IPS DF 6.9 (cell line): ENCODE data around the gene TBX4.

Source experiments
- DNase-seq: peaks from one replicate; pipeline ENCODE4 v3.0.0-alpha.2; 2013; ENCODE audit warnings: low read depth, low spot score
- H3K27ac ChIP-seq: one replicate; pipeline ENCODE4 v1.5.1; 2013; ENCODE audit warnings: low read length, control low read depth
- H3K27me3 ChIP-seq: 2 replicates; pipeline ENCODE4 v1.6.1; 2013; ENCODE audit warnings: mild to moderate bottlenecking, low read length; ENCODE audit not compliant: control insufficient read depth, insufficient read depth
- H3K36me3 ChIP-seq: 2 replicates; pipeline ENCODE4 v1.6.1; 2013; ENCODE audit warnings: low read length; ENCODE audit not compliant: control insufficient read depth, insufficient read depth
- H3K4me1 ChIP-seq: 2 replicates; pipeline ENCODE4 v1.6.1; 2013; ENCODE audit warnings: low read length; ENCODE audit not compliant: control insufficient read depth, insufficient read depth
- H3K4me3 ChIP-seq: 2 replicates; pipeline ENCODE4 v1.5.1; 2013; ENCODE audit warnings: mild to moderate bottlenecking, low read length
- H3K9me3 ChIP-seq: 2 replicates; pipeline ENCODE4 v1.6.1; 2013; ENCODE audit warnings: low read length, inconsistent platforms; ENCODE audit not compliant: control insufficient read depth, insufficient read depth
- WGBS: extraction: QIAGEN DNeasy Blood & Tissue Kit; methylation state at CpG from one replicate; pipeline ENCODE4 v1.1.7; 2013; ENCODE audit warnings: mixed read lengths, missing lambda C conversion rate; ENCODE audit not compliant: insufficient read length, insufficient coverage; 5-methylcytosine and 5-hydroxymethylcytosine counted together

TBX4 gene

GRCh38 chr17:61478026-61478789 is 26.0 kb downstream of the TBX4 start:
- no peak overlapping the region for H3K4me3 ChIP-seq
- H3K4me1 ChIP-seq = 0 out of 2 replicates have a peak, but pooled peaks cover 1% of the 10 kb centered on the region
- no peak for DNase-seq
- H3K36me3 ChIP-seq = no peaks in the 10 kb centered on the region
- H3K9me3 ChIP-seq = no peaks in the 10 kb centered on the region
- no peak overlapping the region for H3K27ac ChIP-seq
- no CpG with 5 or more reads among the region's 9 CpGs for WGBS
- no peaks in the 10 kb centered on the region for H3K27me3 ChIP-seq

GRCh38 chr17:61478790-61479492 is 26.7 kb downstream of the TBX4 start:
- Histone ChIP-seq H3K36me3 (no peaks in the 10 kb centered on the region), H3K4me3 (no peak overlapping the region), H3K27ac (no peak overlapping the region), H3K27me3 (no peaks in the 10 kb centered on the region), H3K9me3 (no peaks in the 10 kb centered on the region), H3K4me1 (0 out of 2 replicates have a peak, but pooled peaks cover 1% of the 10 kb centered on the region)
- DNase-seq = no peak
- no CpG with 5 or more reads among the region's 14 CpGs for WGBS

- Histone ChIP-seq H3K4me3 (no peak overlapping the region), H3K27me3 (no peaks in the 10 kb centered on the region), H3K36me3 (no peaks in the 10 kb centered on the region), H3K9me3 (no peaks in the 10 kb centered on the region), H3K27ac (no peak overlapping the region), H3K4me1 (0 out of 2 replicates have a peak, but pooled peaks cover 1% of the 10 kb centered on the region)
- DNase-seq = no peak
- no CpG with 5 or more reads among the region's 25 CpGs for WGBS
Observed at GRCh38 chr17:61479493-61480413, 27.5 kb downstream of the TBX4 start.

- H3K4me1 ChIP-seq = 0 out of 2 replicates have a peak, but pooled peaks cover 1% of the 10 kb centered on the region
- H3K9me3 ChIP-seq = no peaks in the 10 kb centered on the region
- no peaks in the 10 kb centered on the region; the same call in 1 of the 2 replicates for H3K27me3 ChIP-seq
- WGBS = no CpG with 5 or more reads among the region's 5 CpGs
- H3K36me3 ChIP-seq = no peaks in the 10 kb centered on the region
- no peak overlapping the region for H3K27ac ChIP-seq
- no peak for DNase-seq
- H3K4me3 ChIP-seq = no peak overlapping the region
Observed at GRCh38 chr17:61480414-61480807, 28.2 kb downstream of the TBX4 start.

GRCh38 chr17:61481421-61481820 is 29.2 kb downstream of the TBX4 start:
- H3K27me3 ChIP-seq = no peaks in the 10 kb centered on the region; the same call in 1 of the 2 replicates
- H3K9me3 ChIP-seq = no peaks in the 10 kb centered on the region
- no peak overlapping the region for H3K4me3 ChIP-seq
- H3K36me3 ChIP-seq = no peaks in the 10 kb centered on the region
- H3K27ac ChIP-seq = no peak overlapping the region
- no peak for DNase-seq
- H3K4me1 ChIP-seq = no peaks in the 10 kb centered on the region; the same call in 1 of the 2 replicates
- WGBS = no CpG with 5 or more reads among the region's 5 CpGs

GRCh38 chr17:61482467-61482866 is 30.2 kb downstream of the TBX4 start:
- Histone ChIP-seq H3K4me1 (no peaks in the 10 kb centered on the region; the same call in 1 of the 2 replicates), H3K27me3 (no peaks in the 10 kb centered on the region; the same call in 1 of the 2 replicates), H3K4me3 (no peak overlapping the region), H3K36me3 (no peaks in the 10 kb centered on the region), H3K27ac (no peak overlapping the region), H3K9me3 (no peaks in the 10 kb centered on the region)
- WGBS = no CpG with 5 or more reads among the region's 8 CpGs
- DNase-seq = no peak

GRCh38 chr17:61483778-61484116 is 31.5 kb downstream of the TBX4 start:
- no peak for DNase-seq
- WGBS = no CpG with 5 or more reads among the region's 2 CpGs
- H3K4me1 ChIP-seq = no peaks in the 10 kb centered on the region; the same call in 1 of the 2 replicates
- H3K27me3 ChIP-seq = no peaks in the 10 kb centered on the region; the same call in 1 of the 2 replicates
- H3K27ac ChIP-seq = no peak overlapping the region
- H3K4me3 ChIP-seq = no peak overlapping the region
- H3K36me3 ChIP-seq = no peaks in the 10 kb centered on the region
- H3K9me3 ChIP-seq = no peaks in the 10 kb centered on the region

GRCh38 chr17:61484174-61484573 is 32.0 kb downstream of the TBX4 start:
- WGBS = no CpG with 5 or more reads among the region's 5 CpGs
- Histone ChIP-seq H3K4me3 (no peak overlapping the region), H3K27ac (no peak overlapping the region)

GRCh38 chr17:61485067-61485775 is 33.0 kb downstream of the TBX4 start:
- no peak for DNase-seq
- Histone ChIP-seq H3K27me3 (no peaks in the 10 kb centered on the region; the same call in 1 of the 2 replicates), H3K9me3 (no peaks in the 10 kb centered on the region), H3K4me3 (no peak overlapping the region), H3K27ac (no peak overlapping the region), H3K4me1 (no peaks in the 10 kb centered on the region; the same call in 1 of the 2 replicates), H3K36me3 (no peaks in the 10 kb centered on the region)
- WGBS = no CpG with 5 or more reads among the region's 8 CpGs

More at GRCh38 chr17:61484174-61484573, 32.0 kb downstream of the TBX4 start:
- Histone ChIP-seq H3K36me3 (no peaks in the 10 kb centered on the region), H3K9me3 (no peaks in the 10 kb centered on the region), H3K4me1 (no peaks in the 10 kb centered on the region; the same call in 1 of the 2 replicates), H3K27me3 (no peaks in the 10 kb centered on the region; the same call in 1 of the 2 replicates)
- no peak for DNase-seq
